Immature natural killer cell (primary cell): ENCODE data around the gene CLDN19. TPM values are rescaled to one million over a fixed set of nuclear protein-coding genes. Genes with fewer than 3 reads are reported as not detected.
A peak's percentile ranks its signal among the peaks of the same experiment; 100 is the strongest.

Source experiments
- DNase-seq, 3 donors: peaks; one replicate each; pipeline ENCODE4 v3.0.0; 2022; ENCODE audit warnings: mixed read lengths in 1 of 3
- H3K27ac Mint-ChIP-seq, 6 donors: one replicate each; pipeline ENCODE4 v1.8.0; 2020; ENCODE audit warnings: mixed read lengths in 6 of 6, mild to moderate bottlenecking in 5 of 6, inconsistent platforms in 4 of 6, moderate library complexity in 3 of 6
- H3K27me3 Mint-ChIP-seq, 3 donors: one replicate each; pipeline ENCODE4 v1.8.0; 2020 to 2021; ENCODE audit warnings: low read depth in 3 of 3, mild to moderate bottlenecking in 3 of 3, mixed read lengths in 3 of 3, moderate library complexity in 3 of 3, inconsistent platforms in 1 of 3
- H3K36me3 Mint-ChIP-seq, 3 donors: one replicate each; pipeline ENCODE4 v1.8.0; 2020; ENCODE audit warnings: mixed read lengths in 3 of 3, inconsistent platforms in 2 of 3, mild to moderate bottlenecking in 2 of 3
- H3K4me1 Mint-ChIP-seq, 2 donors: one replicate each; pipeline ENCODE4 v1.8.0; 2020; ENCODE audit warnings: inconsistent platforms in 2 of 2, mild to moderate bottlenecking in 2 of 2, mixed read lengths in 2 of 2, moderate library complexity in 1 of 2
- H3K4me3 Mint-ChIP-seq, 5 donors: one replicate each; pipeline ENCODE4 v1.8.0; 2020; ENCODE audit warnings: mild to moderate bottlenecking in 5 of 5, mixed read lengths in 5 of 5, inconsistent platforms in 3 of 5, moderate library complexity in 3 of 5
- H3K9me3 Mint-ChIP-seq, 6 donors: one replicate each; pipeline ENCODE4 v1.8.0; 2020; ENCODE audit warnings: mild to moderate bottlenecking in 6 of 6, mixed read lengths in 6 of 6, inconsistent platforms in 4 of 6, moderate library complexity in 3 of 6
- polyA plus RNA-seq, 3 donors: library from polyadenylated mRNA; unstranded; fragments of 300-500 nt; fragmentation: Illumina TruSeq; gene quantifications; one replicate each; pipeline ENCODE4 v1.2.3, GENCODE V29; 2021

The CLDN19 gene
- polyA plus RNA-seq = not detected

DNA sequence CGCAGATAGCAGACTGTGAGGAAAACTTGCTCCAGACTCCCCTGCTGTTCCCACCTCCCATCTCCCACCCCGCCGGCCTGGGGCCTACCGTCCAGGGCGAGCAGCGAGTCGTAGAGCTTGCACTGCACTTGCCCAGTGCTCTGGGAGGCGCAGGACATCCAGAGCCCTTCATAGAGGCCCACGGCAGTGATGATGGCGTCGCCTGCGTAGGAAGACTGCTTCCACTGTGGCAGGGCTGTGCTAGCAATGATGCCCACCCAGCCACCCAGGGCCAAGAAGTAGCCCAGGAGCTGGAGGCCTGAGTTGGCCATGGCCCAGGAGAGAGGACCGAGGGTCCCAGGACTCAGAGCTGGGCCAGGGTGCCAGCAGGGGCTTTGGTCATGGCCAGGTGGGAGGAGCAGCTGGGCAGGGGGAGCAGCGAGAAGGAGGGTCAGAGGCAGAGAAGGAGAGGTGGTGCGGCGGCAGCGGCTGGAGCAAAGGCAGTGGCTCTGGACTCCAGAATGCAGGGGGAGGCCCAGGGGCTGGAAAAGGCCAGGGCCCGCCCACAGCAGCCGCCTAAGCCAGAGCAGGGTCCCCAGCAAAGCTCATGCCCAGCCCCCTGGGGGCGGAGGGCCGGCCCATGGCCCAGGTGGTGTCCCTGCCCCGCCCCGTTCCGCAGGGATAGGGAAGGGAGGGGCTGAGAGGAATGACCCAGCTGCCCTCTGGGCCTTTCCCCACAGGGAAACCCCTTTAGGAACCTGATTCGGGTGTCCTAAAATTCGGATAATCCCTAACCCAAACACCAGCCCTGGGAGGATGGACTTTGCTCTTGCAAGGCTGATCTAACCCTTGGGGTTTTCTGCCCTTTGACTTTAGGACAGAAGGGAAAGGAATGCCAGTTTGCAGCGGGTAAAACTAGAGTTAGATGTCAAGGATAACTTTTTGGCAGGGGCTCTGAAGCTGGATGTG is at the start of gene CLDN19:
CLDN19 (minus strand) TSS at position 484 of the 948 bp plus-strand sequence; CDS start at position 311, 173 bp downstream.
- Mint-ChIP-seq H3K27ac (no peak within 1 kb of the TSS), H3K27me3 (peaks cover 0 to 2% (median 1%) of the 10 kb centered on the region in 3 donors), H3K36me3 (no peaks in the 10 kb centered on the region), H3K9me3 (no peaks in the 10 kb centered on the region), H3K4me3 (no peak within 1 kb of the TSS), H3K4me1 (no peaks in the 10 kb centered on the region)
- no peak for DNase-seq

GRCh38 chr1:42788021-42788420 is 48.0 kb upstream of the CLDN19 start:
- H3K36me3 Mint-ChIP-seq = no peaks in the 10 kb centered on the region
- H3K27ac Mint-ChIP-seq = no peak overlapping the region
- H3K4me1 Mint-ChIP-seq = peaks cover 12 to 21% of the 10 kb centered on the region in 2 donors
- no peak for DNase-seq
- no peaks in the 10 kb centered on the region for H3K9me3 Mint-ChIP-seq
- H3K27me3 Mint-ChIP-seq = peaks cover 0 to 3% (median 2%) of the 10 kb centered on the region in 3 donors
- H3K4me3 Mint-ChIP-seq = no peak overlapping the region

GRCh38 chr1:42786097-42786496 is 46.1 kb upstream of the CLDN19 start:
- Mint-ChIP-seq H3K27me3 (peaks cover 0 to 5% (median 2%) of the 10 kb centered on the region in 3 donors), H3K27ac (peak overlapping the region in 3 of 6 donors; percentile 59 to 79 (median 68)), H3K4me1 (peaks cover 12 to 21% of the 10 kb centered on the region in 2 donors), H3K36me3 (peaks cover 4% of the 10 kb centered on the region in 3 donors), H3K4me3 (peak overlapping the region; percentile 77 to 89 (median 83)), H3K9me3 (no peaks in the 10 kb centered on the region)
- no peak for DNase-seq

DNA sequence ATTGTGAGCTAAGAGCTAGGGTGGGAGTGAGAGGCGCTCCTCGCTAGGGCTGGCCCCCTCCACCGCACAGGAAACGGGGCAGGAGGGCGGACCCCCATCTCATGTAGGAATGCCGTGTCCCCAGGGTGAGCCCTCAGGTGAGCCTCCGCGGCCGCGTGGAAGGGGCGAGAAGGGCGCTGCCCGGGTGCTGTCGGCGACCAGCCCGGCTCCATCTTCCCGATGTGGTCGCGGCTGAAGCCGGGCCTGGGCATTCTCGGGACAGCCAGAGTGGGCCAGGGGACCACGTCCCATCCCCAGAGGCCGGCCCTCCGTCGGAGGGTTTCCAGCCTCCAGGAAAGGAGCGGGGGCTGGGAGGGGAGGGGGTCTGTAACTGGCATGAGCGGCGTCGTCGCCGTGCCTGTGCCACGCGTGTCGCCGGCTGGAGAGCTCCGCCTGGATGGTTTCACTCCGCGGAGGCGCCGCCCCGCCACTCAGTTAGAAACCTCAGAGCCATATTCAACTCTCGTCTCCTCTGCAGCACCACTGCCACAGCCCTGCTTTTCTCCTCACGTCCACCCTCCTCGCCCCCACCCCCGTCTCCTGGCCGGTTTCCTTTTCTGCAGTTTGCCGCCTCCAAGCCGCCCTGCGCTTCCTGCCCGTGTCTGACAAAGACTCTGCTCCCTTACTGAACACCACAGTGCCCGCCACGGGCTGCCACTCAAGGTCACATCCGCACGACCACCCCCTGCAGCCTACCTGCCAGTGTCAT is 45.1 kb upstream of the CLDN19 start, which contains the start of gene TMEM269:
TMEM269 (plus strand) TSS at position 46 of the 748 bp plus-strand sequence. CDS start 4,903 bp downstream, outside the sequence.
- no peaks in the 10 kb centered on the region for H3K9me3 Mint-ChIP-seq
- H3K27ac Mint-ChIP-seq = peak within 1 kb of the TSS; percentile 56 to 79 (median 64)
- peaks cover 4 to 9% (median 4%) of the 10 kb centered on the region in 3 donors for H3K36me3 Mint-ChIP-seq
- peak; percentile 41 to 46 (median 45) for DNase-seq
- H3K4me3 Mint-ChIP-seq = peak within 1 kb of the TSS; percentile 77 to 89 (median 83)
- peaks cover 0 to 5% (median 2%) of the 10 kb centered on the region in 3 donors for H3K27me3 Mint-ChIP-seq
- H3K4me1 Mint-ChIP-seq = peaks cover 13 to 21% of the 10 kb centered on the region in 2 donors

DNA sequence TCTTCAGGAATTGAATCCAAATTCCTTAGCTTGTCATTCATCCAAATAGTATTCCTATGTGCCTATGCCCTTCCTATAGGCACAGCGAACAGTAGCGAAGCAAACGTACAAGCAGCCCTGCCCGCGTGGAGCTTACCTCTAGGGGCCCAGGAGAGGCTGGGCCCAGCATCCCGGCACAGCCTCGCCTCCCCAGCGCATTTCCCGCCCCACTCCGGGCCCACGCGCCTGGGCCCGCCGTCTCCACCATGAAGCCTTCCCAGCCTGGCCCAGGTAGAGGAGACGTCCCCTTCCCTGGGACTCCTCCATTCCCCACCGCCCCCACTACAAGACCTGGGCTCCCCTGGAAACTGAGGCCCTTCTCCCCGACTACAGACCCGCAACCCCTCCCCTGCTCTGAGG is 44.5 kb upstream of the CLDN19 start:
- DNase-seq = no peak
- Mint-ChIP-seq H3K9me3 (no peaks in the 10 kb centered on the region), H3K4me1 (peaks cover 13 to 27% of the 10 kb centered on the region in 2 donors), H3K4me3 (peak overlapping the region; percentile 25 to 83 (median 40)), H3K27me3 (peaks cover 0 to 3% (median 2%) of the 10 kb centered on the region in 3 donors), H3K27ac (peak overlapping the region in 1 of 6 donors; percentile 51), H3K36me3 (peaks cover 4 to 9% (median 4%) of the 10 kb centered on the region in 3 donors)

- H3K9me3 Mint-ChIP-seq = no peaks in the 10 kb centered on the region
- H3K27ac Mint-ChIP-seq = no peak overlapping the region
- H3K27me3 Mint-ChIP-seq = peaks cover 0 to 2% (median 2%) of the 10 kb centered on the region in 3 donors
- H3K36me3 Mint-ChIP-seq = peaks cover 4 to 14% (median 11%) of the 10 kb centered on the region in 3 donors
- H3K4me1 Mint-ChIP-seq = peaks cover 17 to 29% of the 10 kb centered on the region in 2 donors
- H3K4me3 Mint-ChIP-seq = no peak overlapping the region
- no peak for DNase-seq
These were observed 43.1 kb upstream of the CLDN19 start for GRCh38 chr1:42783092-42783491.

GRCh38 chr1:42780176-42780575 is 40.1 kb upstream of the CLDN19 start:
- Mint-ChIP-seq H3K4me3 (no peak overlapping the region), H3K27ac (no peak overlapping the region), H3K36me3 (peaks cover 15 to 36% (median 19%) of the 10 kb centered on the region in 3 donors), H3K27me3 (peaks cover 0 to 2% (median 0%) of the 10 kb centered on the region in 3 donors), H3K4me1 (peaks cover 12 to 19% of the 10 kb centered on the region in 2 donors), H3K9me3 (no peaks in the 10 kb centered on the region)
- no peak for DNase-seq

DNA sequence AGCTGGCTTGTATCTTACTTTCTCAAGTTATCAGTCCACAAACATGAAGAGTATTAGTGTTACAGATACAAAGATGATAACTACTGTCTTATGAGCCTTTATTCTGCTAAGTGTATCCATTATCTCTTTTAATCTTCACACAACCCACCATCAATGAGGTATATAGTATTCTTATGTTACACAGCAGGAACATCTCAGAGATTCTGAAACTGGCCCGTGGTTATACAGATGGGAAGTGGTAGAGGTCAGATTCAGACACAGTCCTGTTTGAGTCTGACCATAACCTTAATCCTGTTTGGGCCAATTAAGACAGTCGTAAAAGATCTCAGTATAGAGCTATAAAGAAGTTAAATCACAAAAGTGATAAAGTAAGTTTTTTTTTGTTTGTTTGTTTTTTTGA is 39.7 kb upstream of the CLDN19 start:
- peaks cover 0 to 2% (median 0%) of the 10 kb centered on the region in 3 donors for H3K27me3 Mint-ChIP-seq
- DNase-seq = no peak
- H3K9me3 Mint-ChIP-seq = no peaks in the 10 kb centered on the region
- peaks cover 11 to 17% of the 10 kb centered on the region in 2 donors for H3K4me1 Mint-ChIP-seq
- H3K36me3 Mint-ChIP-seq = peaks cover 15 to 40% (median 19%) of the 10 kb centered on the region in 3 donors
- no peak overlapping the region for H3K4me3 Mint-ChIP-seq
- peak overlapping the region in 1 of 6 donors; percentile 5 for H3K27ac Mint-ChIP-seq

GRCh38 chr1:42777852-42778251 is 37.8 kb upstream of the CLDN19 start:
- H3K4me1 Mint-ChIP-seq = peaks cover 11 to 14% of the 10 kb centered on the region in 2 donors
- no peaks in the 10 kb centered on the region for H3K9me3 Mint-ChIP-seq
- DNase-seq = peak in 2 of 3 donors; percentile 7 to 17
- peaks cover 15 to 46% (median 19%) of the 10 kb centered on the region in 3 donors for H3K36me3 Mint-ChIP-seq
- peaks cover 0 to 2% (median 0%) of the 10 kb centered on the region in 3 donors for H3K27me3 Mint-ChIP-seq
- peak overlapping the region in 1 of 6 donors; percentile 56 for H3K27ac Mint-ChIP-seq
- no peak overlapping the region for H3K4me3 Mint-ChIP-seq

- peaks cover 16 to 22% of the 10 kb centered on the region in 2 donors for H3K4me1 Mint-ChIP-seq
- peaks cover 11 to 43% (median 16%) of the 10 kb centered on the region in 3 donors for H3K36me3 Mint-ChIP-seq
- no peaks in the 10 kb centered on the region for H3K9me3 Mint-ChIP-seq
- H3K27ac Mint-ChIP-seq = peak overlapping the region in 2 of 6 donors; percentile 2 to 71
- no peak for DNase-seq
- H3K4me3 Mint-ChIP-seq = no peak overlapping the region
- H3K27me3 Mint-ChIP-seq = no peaks in the 10 kb centered on the region
These were observed 36.5 kb upstream of the CLDN19 start for GRCh38 chr1:42776502-42776901.

DNA sequence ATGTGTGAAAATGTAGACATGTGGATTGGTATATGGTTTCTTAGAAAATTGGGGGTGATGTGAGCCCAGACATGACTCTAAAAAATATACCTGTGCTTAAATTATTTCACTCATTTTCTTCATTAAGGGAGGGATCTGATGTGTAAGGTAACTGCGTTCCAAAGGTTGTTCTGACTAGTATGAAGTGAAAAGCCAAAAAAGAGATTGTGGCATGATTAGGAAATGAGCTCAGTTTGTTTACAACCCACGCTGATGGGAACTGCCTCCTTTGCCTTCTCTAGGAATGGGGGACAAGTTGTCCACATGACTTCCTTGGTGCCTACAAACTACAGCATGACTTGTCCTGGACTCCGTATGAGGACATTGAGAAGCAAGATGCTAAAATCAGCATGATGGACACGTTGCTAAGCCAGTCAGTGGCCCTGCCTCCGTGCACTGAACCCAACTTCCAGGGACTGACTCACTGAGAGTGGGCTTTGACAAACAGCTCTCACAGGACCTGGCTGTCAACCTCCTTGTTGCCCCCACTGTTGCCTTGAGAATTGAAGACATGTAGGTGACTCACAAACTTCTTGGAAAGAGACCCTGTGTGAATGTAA is 35.0 kb upstream of the CLDN19 start:
- Mint-ChIP-seq H3K4me1 (peaks cover 20 to 33% of the 10 kb centered on the region in 2 donors), H3K27me3 (no peaks in the 10 kb centered on the region), H3K9me3 (no peaks in the 10 kb centered on the region), H3K4me3 (no peak overlapping the region), H3K36me3 (peaks cover 11 to 38% (median 21%) of the 10 kb centered on the region in 3 donors), H3K27ac (peak overlapping the region in 1 of 6 donors; percentile 2)
- DNase-seq = no peak

- no peak for DNase-seq
- no peaks in the 10 kb centered on the region for H3K9me3 Mint-ChIP-seq
- peaks cover 11 to 34% (median 17%) of the 10 kb centered on the region in 3 donors for H3K36me3 Mint-ChIP-seq
- no peak overlapping the region for H3K4me3 Mint-ChIP-seq
- peak overlapping the region in 1 of 6 donors; percentile 45 for H3K27ac Mint-ChIP-seq
- peaks cover 31 to 34% of the 10 kb centered on the region in 2 donors for H3K4me1 Mint-ChIP-seq
- H3K27me3 Mint-ChIP-seq = no peaks in the 10 kb centered on the region
These were observed 33.4 kb upstream of the CLDN19 start for GRCh38 chr1:42773420-42773819.

- DNase-seq = no peak
- Mint-ChIP-seq H3K9me3 (no peaks in the 10 kb centered on the region), H3K36me3 (peaks cover 0 to 7% (median 6%) of the 10 kb centered on the region in 3 donors), H3K4me3 (peak overlapping the region in 3 of 5 donors; percentile 22 to 46 (median 42)), H3K4me1 (peaks cover 40 to 49% of the 10 kb centered on the region in 2 donors), H3K27ac (no peak overlapping the region), H3K27me3 (peaks cover 0 to 5% (median 2%) of the 10 kb centered on the region in 3 donors)
These were observed 29.8 kb upstream of the CLDN19 start for GRCh38 chr1:42769811-42770210.
